ENCODE results near the gene DMD. TPM values are rescaled to one million over a fixed set of nuclear protein-coding genes. Genes with fewer than 3 reads are reported as not detected.

Gene DMD
- total RNA-seq, 1 donor from 2014 or later = 30.6 TPM

GRCh38 chrX:33210156-33210555 is 1.2 kb downstream of the DMD start:
- H3K4me2 ChIP-seq = no peak overlapping the region
- no peak overlapping the region for H3K9ac ChIP-seq
- H3K27ac Mint-ChIP-seq = no peak overlapping the region
- no peaks in the 10 kb centered on the region for H3K36me3 ChIP-seq
- TF ChIP-seq, protein P1, sequence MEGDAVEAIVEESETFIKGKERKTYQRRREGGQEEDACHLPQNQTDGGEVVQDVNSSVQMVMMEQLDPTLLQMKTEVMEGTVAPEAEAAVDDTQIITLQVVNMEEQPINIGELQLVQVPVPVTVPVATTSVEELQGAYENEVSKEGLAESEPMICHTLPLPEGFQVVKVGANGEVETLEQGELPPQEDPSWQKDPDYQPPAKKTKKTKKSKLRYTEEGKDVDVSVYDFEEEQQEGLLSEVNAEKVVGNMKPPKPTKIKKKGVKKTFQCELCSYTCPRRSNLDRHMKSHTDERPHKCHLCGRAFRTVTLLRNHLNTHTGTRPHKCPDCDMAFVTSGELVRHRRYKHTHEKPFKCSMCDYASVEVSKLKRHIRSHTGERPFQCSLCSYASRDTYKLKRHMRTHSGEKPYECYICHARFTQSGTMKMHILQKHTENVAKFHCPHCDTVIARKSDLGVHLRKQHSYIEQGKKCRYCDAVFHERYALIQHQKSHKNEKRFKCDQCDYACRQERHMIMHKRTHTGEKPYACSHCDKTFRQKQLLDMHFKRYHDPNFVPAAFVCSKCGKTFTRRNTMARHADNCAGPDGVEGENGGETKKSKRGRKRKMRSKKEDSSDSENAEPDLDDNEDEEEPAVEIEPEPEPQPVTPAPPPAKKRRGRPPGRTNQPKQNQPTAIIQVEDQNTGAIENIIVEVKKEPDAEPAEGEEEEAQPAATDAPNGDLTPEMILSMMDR (IDR thresholded peaks at IDR 0.05) = no peak
- TF ChIP-seq EZH2phosphoT487 (IDR thresholded peaks at IDR 0.05) (no peak), EZH2 (IDR thresholded peaks at IDR 0.05) (no peak)
- H3K4me1 ChIP-seq = no peaks in the 10 kb centered on the region
- no peaks in the 10 kb centered on the region for H4K20me1 ChIP-seq (ENCODE audit: low read depth)
- H3K27me3 Mint-ChIP-seq (ENCODE audit: insufficient read depth, low read depth) = no peaks in the 10 kb centered on the region
- H3K27ac ChIP-seq = no peak overlapping the region
- H3K9me3 Mint-ChIP-seq = no peaks in the 10 kb centered on the region
- DNase-seq (ENCODE audit: low spot score) = no peak
- no peaks in the 10 kb centered on the region for H3K9me3 ChIP-seq (ENCODE audit: low read depth)
- no peaks in the 10 kb centered on the region for H3K79me2 ChIP-seq (ENCODE audit: low read depth)
- H3K4me3 ChIP-seq = no peak overlapping the region
- no peaks in the 10 kb centered on the region for H3F3A ChIP-seq (ENCODE audit: low read depth)
- no peak overlapping the region for H2AFZ ChIP-seq (replicated peaks)
- no peaks in the 10 kb centered on the region for H3K36me3 Mint-ChIP-seq
- peaks cover 8% of the 10 kb centered on the region for H3K4me1 Mint-ChIP-seq
- no peaks in the 10 kb centered on the region for H3K27me3 ChIP-seq
- peak overlapping the region; percentile 73 for H3K4me3 Mint-ChIP-seq

GRCh38 chrX:33207056-33207455 is 4.3 kb downstream of the DMD start:
- Histone ChIP-seq H3K27me3 (no peaks in the 10 kb centered on the region), H3K79me2 (ENCODE audit: low read depth) (no peaks in the 10 kb centered on the region), H3K36me3 (no peaks in the 10 kb centered on the region), H4K20me1 (ENCODE audit: low read depth) (no peaks in the 10 kb centered on the region), H2AFZ (replicated peaks) (no peak overlapping the region), H3F3A (ENCODE audit: low read depth) (no peaks in the 10 kb centered on the region), H3K27ac (no peak overlapping the region), H3K4me3 (no peak overlapping the region), H3K9ac (no peak overlapping the region), H3K4me1 (no peaks in the 10 kb centered on the region), H3K9me3 (ENCODE audit: low read depth) (no peaks in the 10 kb centered on the region), H3K4me2 (no peak overlapping the region)
- H3K4me1 Mint-ChIP-seq = peaks cover 8% of the 10 kb centered on the region
- no peaks in the 10 kb centered on the region for H3K36me3 Mint-ChIP-seq
- no peaks in the 10 kb centered on the region for H3K27me3 Mint-ChIP-seq (ENCODE audit: insufficient read depth, low read depth)
- no peak overlapping the region for H3K4me3 Mint-ChIP-seq
- no peak overlapping the region for H3K27ac Mint-ChIP-seq
- no peaks in the 10 kb centered on the region for H3K9me3 Mint-ChIP-seq
- no peak for TF ChIP-seq EZH2 (IDR thresholded peaks at IDR 0.05)
- TF ChIP-seq, protein P1 (IDR thresholded peaks at IDR 0.05) = no peak
- TF ChIP-seq EZH2phosphoT487 (IDR thresholded peaks at IDR 0.05) = no peak
- no peak for DNase-seq (ENCODE audit: low spot score)

DNA sequence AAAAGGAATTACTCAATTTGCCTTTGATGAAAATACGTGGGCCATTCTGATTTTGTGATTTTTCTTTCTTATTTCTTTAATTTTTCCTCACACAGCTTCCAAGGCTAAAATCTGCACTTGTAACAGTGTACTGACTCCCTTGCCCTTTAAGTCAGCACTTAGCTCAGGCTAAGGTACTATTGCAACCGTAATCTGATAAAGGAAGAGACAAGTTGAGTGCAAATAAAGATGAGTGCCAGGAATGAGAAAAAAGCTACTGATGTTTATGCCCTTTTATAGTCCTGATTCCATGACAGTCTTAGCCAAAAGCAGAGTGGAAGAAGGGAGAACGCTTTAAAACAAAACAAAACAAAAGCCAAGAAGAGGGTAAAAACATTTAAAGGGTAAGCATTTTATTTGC is 6.0 kb downstream of the DMD start:
- no peaks in the 10 kb centered on the region for H3F3A ChIP-seq (ENCODE audit: low read depth)
- H3K4me2 ChIP-seq = no peak overlapping the region
- TF ChIP-seq EZH2 (IDR thresholded peaks at IDR 0.05) (no peak), EZH2phosphoT487 (IDR thresholded peaks at IDR 0.05) (no peak)
- TF ChIP-seq, protein P1 (IDR thresholded peaks at IDR 0.05) = no peak
- H3K4me1 ChIP-seq = no peaks in the 10 kb centered on the region
- Mint-ChIP-seq H3K27me3 (ENCODE audit: insufficient read depth, low read depth) (no peaks in the 10 kb centered on the region), H3K4me3 (no peak overlapping the region), H3K36me3 (no peaks in the 10 kb centered on the region), H3K9me3 (no peaks in the 10 kb centered on the region), H3K4me1 (no peaks in the 10 kb centered on the region), H3K27ac (no peak overlapping the region)
- H4K20me1 ChIP-seq (ENCODE audit: low read depth) = no peaks in the 10 kb centered on the region
- H3K9ac ChIP-seq = no peak overlapping the region
- no peak for DNase-seq (ENCODE audit: low spot score)
- no peak overlapping the region for H3K27ac ChIP-seq
- H3K27me3 ChIP-seq = no peaks in the 10 kb centered on the region
- H2AFZ ChIP-seq (replicated peaks) = no peak overlapping the region
- H3K79me2 ChIP-seq (ENCODE audit: low read depth) = no peaks in the 10 kb centered on the region
- no peaks in the 10 kb centered on the region for H3K36me3 ChIP-seq
- no peaks in the 10 kb centered on the region for H3K9me3 ChIP-seq (ENCODE audit: low read depth)
- H3K4me3 ChIP-seq = no peak overlapping the region

Data from neural progenitor cell (in vitro differentiated cells).